Liver (tissue), 9 donors: ENCODE measurements around the gene ALKAL2. TPM values are rescaled to one million over a fixed set of nuclear protein-coding genes. Genes with fewer than 3 reads are reported as not detected.

Experiments used
- DNase-seq: peaks from one replicate; pipeline ENCODE4 v3.0.0-alpha.2; 2017; ENCODE audit warnings: low spot score
- H3K27ac ChIP-seq, 2 donors: one replicate each; pipeline ENCODE4 v1.7.0; 2013; ENCODE audit warnings: inconsistent platforms in 2 of 2, low read length in 2 of 2, control low read depth in 1 of 2, low read depth in 1 of 2, mild to moderate bottlenecking in 1 of 2
- H3K27me3 ChIP-seq, 4 donors: one replicate each; pipeline versions ENCODE4 v1.6.1 to v1.7.0; 2013; ENCODE audit warnings: low read length in 3 of 4, inconsistent platforms in 1 of 4, mild to moderate bottlenecking in 1 of 4, moderate library complexity in 1 of 4; ENCODE audit not compliant: control insufficient read depth in 4 of 4, insufficient read depth in 4 of 4
- H3K36me3 ChIP-seq, 4 donors: one replicate each; pipeline versions ENCODE4 v1.6.1 to v1.7.0; 2013; ENCODE audit warnings: low read length in 3 of 4, mild to moderate bottlenecking in 3 of 4, low read depth in 1 of 4, moderate library complexity in 1 of 4; ENCODE audit not compliant: control insufficient read depth in 4 of 4, insufficient read depth in 3 of 4
- H3K4me1 ChIP-seq, 4 donors: one replicate each; pipeline versions ENCODE4 v1.6.1 to v1.7.0; 2013; ENCODE audit warnings: low read length in 3 of 4, mild to moderate bottlenecking in 3 of 4, moderate library complexity in 1 of 4; ENCODE audit not compliant: control insufficient read depth in 4 of 4, insufficient read depth in 4 of 4
- H3K4me3 ChIP-seq, 3 donors: one replicate each; pipeline versions ENCODE4 v1.6.1 to v1.7.0; 2013; ENCODE audit warnings: low read length in 3 of 3, control low read depth in 1 of 3, low read depth in 1 of 3, mild to moderate bottlenecking in 1 of 3
- H3K9ac ChIP-seq, 2 donors: one replicate each; pipeline ENCODE4 v1.7.0; 2013; ENCODE audit warnings: low read length in 2 of 2, mild to moderate bottlenecking in 2 of 2, moderate library complexity in 2 of 2, control low read depth in 1 of 2, low read depth in 1 of 2
- H3K9me3 ChIP-seq, 4 donors: one replicate each; pipeline versions ENCODE4 v1.6.1 to v1.7.0; 2013; ENCODE audit warnings: low read length in 3 of 4; ENCODE audit not compliant: control insufficient read depth in 4 of 4
- ATF3 ChIP-seq: IDR thresholded peaks from 2 replicates; pipeline ENCODE4 v1.6.1; 2016; ENCODE audit warnings: antibody characterized with exemption
- CTCF ChIP-seq: fragments of 150-350 bp; IDR thresholded peaks from 2 replicates; pipeline ENCODE4 v1.5.1; 2017; ENCODE audit warnings: improper control_type of control experiment, low read depth, low read length; ENCODE audit not compliant: missing input control
- FOXA1 ChIP-seq: IDR thresholded peaks from 2 replicates; pipeline ENCODE4 v1.6.1; 2016; ENCODE audit warnings: antibody characterized with exemption
- FOXA2 ChIP-seq: IDR thresholded peaks from 2 replicates; pipeline ENCODE4 v1.6.1; 2016; ENCODE audit warnings: antibody characterized with exemption
- HNF4A ChIP-seq, 2 donors: conservative IDR thresholded peaks; 2 replicates each; pipeline ENCODE4 v1.6.1; 2016; ENCODE audit warnings: antibody characterized with exemption in 2 of 2, mild to moderate bottlenecking in 2 of 2
- HNF4G ChIP-seq: IDR thresholded peaks from 2 replicates; pipeline ENCODE4 v1.6.1; 2016; ENCODE audit warnings: antibody characterized with exemption
- JUND ChIP-seq, 2 donors: IDR thresholded peaks; 2 replicates each; pipeline ENCODE4 v1.6.1; 2016; ENCODE audit warnings: antibody characterized with exemption in 2 of 2
- MAX ChIP-seq: IDR thresholded peaks from 2 replicates; pipeline ENCODE4 v1.6.1; 2016; ENCODE audit warnings: antibody characterized with exemption
- RAD21 ChIP-seq, 2 donors: IDR thresholded peaks; 2 replicates each; pipeline ENCODE4 v1.6.1; 2016; ENCODE audit warnings: antibody characterized with exemption in 2 of 2, mild to moderate bottlenecking in 2 of 2
- RXRA ChIP-seq, 2 donors: IDR thresholded peaks; 2 replicates each; pipeline ENCODE4 v1.6.1; 2017 to 2018; ENCODE audit warnings: antibody characterized with exemption in 2 of 2, mild to moderate bottlenecking in 1 of 2
- SP1 ChIP-seq: IDR thresholded peaks from 2 replicates; pipeline ENCODE4 v1.6.1; 2018; ENCODE audit warnings: antibody characterized with exemption, mild to moderate bottlenecking
- TAF1 ChIP-seq: conservative IDR thresholded peaks from 2 replicates; pipeline ENCODE4 v1.6.1; 2016; ENCODE audit warnings: antibody characterized with exemption, mild to moderate bottlenecking
- YY1 ChIP-seq: IDR thresholded peaks from 2 replicates; pipeline ENCODE4 v1.6.1; 2016; ENCODE audit warnings: antibody characterized with exemption, mild to moderate bottlenecking
- ZBTB33 ChIP-seq: IDR thresholded peaks from 2 replicates; pipeline ENCODE4 v1.6.1; 2016; ENCODE audit warnings: antibody characterized with exemption
- WGBS: extraction: QIAGEN DNeasy Blood & Tissue Kit; methylation state at CpG from one replicate; pipeline ENCODE4 v1.1.7; 2013; 5-methylcytosine and 5-hydroxymethylcytosine counted together
- polyA plus RNA-seq, 2 donors: library from polyadenylated mRNA; stranded (reverse) in 1 of 2; unstranded in 1 of 2; fragments of 200-250 nt in 1 of 2; fragments of >200 nt in 1 of 2; fragmentation: Nextera tagmentation in 1 of 2; extraction: Ambion mirVana in 1 of 2; gene quantifications; one replicate each; pipeline versions ENCODE4 v1.2.1 to v1.2.3, GENCODE V29; 2013 to 2015
- total RNA-seq, 2 donors: library from RNA; depleted of rRNA; stranded (reverse); fragments of >200 nt; gene quantifications; one replicate each; pipeline ENCODE4 v1.2.3, GENCODE V29; 2014
- TF ChIP-seq, protein P1 (sequence below): IDR thresholded peaks from 2 replicates; pipeline ENCODE4 v1.6.1; 2016; ENCODE audit warnings: antibody characterized with exemption, mild to moderate bottlenecking
- donor health status: healthy.
- donor health status: healthy.
- donor health status: healthy.
- donor health status: healthy.
- donor health status: healthy.

The ALKAL2 gene
- total and polyA plus RNA-seq, 4 donors, result 1.6 to 3.1 (median 1.9) TPM; not detected in 1

- Histone ChIP-seq H3K27ac (no peak overlapping the region), H3K36me3 (peaks cover 0 to 10% (median 3%) of the 10 kb centered on the region in 4 donors), H3K9ac (no peak overlapping the region), H3K9me3 (no peaks in the 10 kb centered on the region), H3K27me3 (no peaks in the 10 kb centered on the region), H3K4me1 (no peaks in the 10 kb centered on the region), H3K4me3 (no peak overlapping the region)
- WGBS, result 97% methylated on average over 7 of the region's 7 CpGs
- DNase-seq, result no peak
- TF ChIP-seq CTCF (no peak), YY1 (no peak), SP1 (no peak), HNF4A (conservative IDR thresholded peaks at IDR 0.05) (no peak), FOXA2 (no peak), ZBTB33 (no peak), RXRA (IDR thresholded peaks at IDR 0.05) (no peak), MAX (no peak), ATF3 (no peak), RAD21 (IDR thresholded peaks at IDR 0.05) (no peak), FOXA1 (no peak)
- TF ChIP-seq, protein P1, sequence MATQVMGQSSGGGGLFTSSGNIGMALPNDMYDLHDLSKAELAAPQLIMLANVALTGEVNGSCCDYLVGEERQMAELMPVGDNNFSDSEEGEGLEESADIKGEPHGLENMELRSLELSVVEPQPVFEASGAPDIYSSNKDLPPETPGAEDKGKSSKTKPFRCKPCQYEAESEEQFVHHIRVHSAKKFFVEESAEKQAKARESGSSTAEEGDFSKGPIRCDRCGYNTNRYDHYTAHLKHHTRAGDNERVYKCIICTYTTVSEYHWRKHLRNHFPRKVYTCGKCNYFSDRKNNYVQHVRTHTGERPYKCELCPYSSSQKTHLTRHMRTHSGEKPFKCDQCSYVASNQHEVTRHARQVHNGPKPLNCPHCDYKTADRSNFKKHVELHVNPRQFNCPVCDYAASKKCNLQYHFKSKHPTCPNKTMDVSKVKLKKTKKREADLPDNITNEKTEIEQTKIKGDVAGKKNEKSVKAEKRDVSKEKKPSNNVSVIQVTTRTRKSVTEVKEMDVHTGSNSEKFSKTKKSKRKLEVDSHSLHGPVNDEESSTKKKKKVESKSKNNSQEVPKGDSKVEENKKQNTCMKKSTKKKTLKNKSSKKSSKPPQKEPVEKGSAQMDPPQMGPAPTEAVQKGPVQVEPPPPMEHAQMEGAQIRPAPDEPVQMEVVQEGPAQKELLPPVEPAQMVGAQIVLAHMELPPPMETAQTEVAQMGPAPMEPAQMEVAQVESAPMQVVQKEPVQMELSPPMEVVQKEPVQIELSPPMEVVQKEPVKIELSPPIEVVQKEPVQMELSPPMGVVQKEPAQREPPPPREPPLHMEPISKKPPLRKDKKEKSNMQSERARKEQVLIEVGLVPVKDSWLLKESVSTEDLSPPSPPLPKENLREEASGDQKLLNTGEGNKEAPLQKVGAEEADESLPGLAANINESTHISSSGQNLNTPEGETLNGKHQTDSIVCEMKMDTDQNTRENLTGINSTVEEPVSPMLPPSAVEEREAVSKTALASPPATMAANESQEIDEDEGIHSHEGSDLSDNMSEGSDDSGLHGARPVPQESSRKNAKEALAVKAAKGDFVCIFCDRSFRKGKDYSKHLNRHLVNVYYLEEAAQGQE, result no peak
These were observed 43.3 kb downstream of the ALKAL2 start for GRCh38 chr2:244547-244946.

- no peak for DNase-seq
- no peaks in the 10 kb centered on the region for H3K27me3 ChIP-seq
- no peaks in the 10 kb centered on the region for H3K9me3 ChIP-seq
- no peak overlapping the region for H3K4me3 ChIP-seq
- H3K9ac ChIP-seq, result no peak overlapping the region
- peaks cover 0 to 6% (median 1%) of the 10 kb centered on the region in 4 donors for H3K36me3 ChIP-seq
- TF ChIP-seq HNF4G, result no peak
- no peak for TF ChIP-seq JUND (IDR thresholded peaks at IDR 0.05)
- TF ChIP-seq MAX, result no peak
- TF ChIP-seq, protein P1, result no peak
- TF ChIP-seq HNF4A (conservative IDR thresholded peaks at IDR 0.05), result no peak
- TF ChIP-seq FOXA2, result no peak
- TF ChIP-seq ATF3, result no peak
- no peak for TF ChIP-seq TAF1
- WGBS, result 92% methylated on average over 5 of the region's 5 CpGs
- peaks cover 0 to 7% (median 3%) of the 10 kb centered on the region in 4 donors for H3K4me1 ChIP-seq
- H3K27ac ChIP-seq, result no peak overlapping the region
These were observed 49.0 kb downstream of the ALKAL2 start for GRCh38 chr2:238869-239268.
